CD4-positive, CD25-positive, alpha-beta regulatory T cell (primary cell): ENCODE measurements around the gene OR1N2. TPM values are rescaled to one million over a fixed set of nuclear protein-coding genes. Genes with fewer than 3 reads are reported as not detected.
"Not testable (repeated sequence)": the region's sequence is repeated elsewhere in the genome, so short reads cannot be mapped to it uniquely, and the experiment has no call there.

Experiments
- ATAC-seq, 2 donors: fragments of 150-1000 bp; cut with Tn5 transposase; one replicate each; pipeline ENCODE4 v1.10.0; 2021; ENCODE audit warnings: low read depth in 2 of 2, moderate number of reproducible peaks in 2 of 2, moderate library complexity in 1 of 2
- DNase-seq, 3 donors: peaks; one replicate each; pipeline versions ENCODE4 v3.0.0 to v3.0.0-alpha.2; 2012 to 2022; ENCODE audit warnings: mixed read lengths in 1 of 3
- H3K27ac ChIP-seq: one replicate; pipeline ENCODE4 v1.7.0; 2013; ENCODE audit warnings: mild to moderate bottlenecking, low read length; ENCODE audit not compliant: insufficient read depth, poor library complexity, severe bottlenecking
- H3K27me3 ChIP-seq: one replicate; pipeline ENCODE4 v1.7.0; 2013; ENCODE audit warnings: low read length; ENCODE audit not compliant: control insufficient read depth, insufficient read depth
- H3K36me3 ChIP-seq: one replicate; pipeline ENCODE4 v1.7.0; 2013; ENCODE audit warnings: mild to moderate bottlenecking, low read length, moderate library complexity; ENCODE audit not compliant: control insufficient read depth, insufficient read depth
- H3K4me1 ChIP-seq: 2 replicates; pipeline ENCODE4 v1.7.0; 2013; ENCODE audit warnings: mild to moderate bottlenecking, low read length; ENCODE audit not compliant: insufficient read depth, control insufficient read depth, poor library complexity, severe bottlenecking
- H3K4me3 ChIP-seq: one replicate; pipeline ENCODE4 v1.7.0; 2013; ENCODE audit warnings: low read depth, mild to moderate bottlenecking, low read length, moderate library complexity
- H3K9me3 ChIP-seq, 2 experiments: 1 replicate in 1 of 2; 2 replicates in 1 of 2; pipeline ENCODE4 v1.7.0; 2013; ENCODE audit warnings: low read length in 2 of 2, mild to moderate bottlenecking in 1 of 2, moderate library complexity in 1 of 2; ENCODE audit not compliant: control insufficient read depth in 2 of 2
- H3K27ac Mint-ChIP-seq, 3 donors: one replicate each; pipeline ENCODE4 v1.8.0; 2020 to 2022; ENCODE audit warnings: mild to moderate bottlenecking in 3 of 3, mixed read lengths in 3 of 3, moderate library complexity in 2 of 3
- H3K27me3 Mint-ChIP-seq: one replicate; pipeline ENCODE4 v1.8.0; 2022; ENCODE audit warnings: mild to moderate bottlenecking, mixed read lengths
- H3K36me3 Mint-ChIP-seq: one replicate; pipeline ENCODE4 v1.8.0; 2020; ENCODE audit warnings: mixed read lengths
- H3K4me1 Mint-ChIP-seq, 4 donors: one replicate each; pipeline ENCODE4 v1.8.0; 2020 to 2022; ENCODE audit warnings: mixed read lengths in 4 of 4, mild to moderate bottlenecking in 1 of 4
- H3K4me3 Mint-ChIP-seq, 4 donors: one replicate each; pipeline ENCODE4 v1.8.0; 2020 to 2022; ENCODE audit warnings: mild to moderate bottlenecking in 4 of 4, mixed read lengths in 4 of 4, moderate library complexity in 3 of 4
- H3K9me3 Mint-ChIP-seq, 7 donors: one replicate each; pipeline ENCODE4 v1.8.0; 2020 to 2022; ENCODE audit warnings: mixed read lengths in 7 of 7, mild to moderate bottlenecking in 3 of 7, moderate library complexity in 2 of 7
- polyA plus RNA-seq, 4 donors: library from polyadenylated mRNA; unstranded; fragments of 300-500 nt; fragmentation: Illumina TruSeq; gene quantifications; one replicate each; pipeline ENCODE4 v1.2.3, GENCODE V29; 2021
- total RNA-seq: library from RNA; stranded (reverse); gene quantifications from one replicate; pipeline ENCODE4 v1.2.3, GENCODE V29; 2022

OR1N2 gene
- total and polyA plus RNA-seq, 5 donors from 2014 or later: 0.81 TPM; not detected in 4

DNA sequence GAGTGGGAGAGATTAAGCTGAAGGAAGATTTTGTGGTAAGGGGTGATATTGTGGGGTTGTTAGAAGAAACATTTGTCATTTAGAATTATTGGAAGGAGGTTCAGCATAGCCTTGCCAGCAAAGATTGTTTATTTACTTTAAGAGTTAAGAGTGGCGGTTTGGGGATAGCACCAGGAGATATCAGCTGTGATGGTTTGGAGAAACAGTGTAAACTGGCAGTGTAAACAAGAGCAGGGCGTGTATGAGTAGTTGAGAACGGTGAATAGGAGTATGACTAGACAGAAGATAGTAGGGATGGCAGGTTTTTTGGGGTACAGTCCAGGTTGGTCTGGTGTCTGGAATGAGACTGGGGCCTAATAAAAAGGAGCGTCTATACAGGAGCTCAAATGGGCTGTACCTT is 21.8 kb upstream of the OR1N2 start:
- H3K27ac Mint-ChIP-seq, H3K36me3 Mint-ChIP-seq, H3K36me3 ChIP-seq, DNase-seq, H3K9me3 Mint-ChIP-seq, H3K27ac ChIP-seq, H3K4me1 Mint-ChIP-seq, H3K27me3 Mint-ChIP-seq, H3K9me3 ChIP-seq, H3K27me3 ChIP-seq, ATAC-seq, H3K4me3 Mint-ChIP-seq, H3K4me3 ChIP-seq, H3K4me1 ChIP-seq: not testable (repeated sequence)

DNA sequence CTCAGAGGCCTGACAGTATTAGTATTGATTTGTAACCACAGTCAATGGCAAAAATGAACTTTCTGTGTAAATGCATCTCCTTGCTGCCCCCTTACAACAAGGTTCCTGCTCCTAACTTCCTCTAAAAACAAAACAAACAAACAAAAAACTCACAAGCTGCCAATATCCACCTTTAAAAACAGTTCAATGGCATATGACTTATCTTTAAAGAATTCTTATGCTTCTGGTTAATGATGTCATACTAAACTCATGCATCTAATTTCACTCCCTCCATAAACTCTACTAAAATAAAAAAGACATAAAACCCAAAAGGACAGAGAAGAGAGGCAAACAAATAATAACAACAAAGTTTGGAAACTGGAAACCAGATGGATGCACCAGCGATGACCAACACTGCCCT is 16.8 kb upstream of the OR1N2 start:
- Histone ChIP-seq H3K27me3 (no peaks in the 10 kb centered on the region), H3K4me3 (no peak overlapping the region), H3K36me3 (no peaks in the 10 kb centered on the region), H3K27ac (no peak overlapping the region), H3K4me1 (no peaks in the 10 kb centered on the region), H3K9me3 (no peaks in the 10 kb centered on the region)
- Mint-ChIP-seq H3K4me3 (no peak overlapping the region), H3K36me3 (no peaks in the 10 kb centered on the region), H3K4me1 (no peaks in the 10 kb centered on the region), H3K27me3 (peaks cover 2% of the 10 kb centered on the region), H3K27ac (no peak overlapping the region), H3K9me3 (peaks cover 0 to 5% (median 0%) of the 10 kb centered on the region in 7 donors)
- DNase-seq: no peak
- ATAC-seq: no peak

DNA sequence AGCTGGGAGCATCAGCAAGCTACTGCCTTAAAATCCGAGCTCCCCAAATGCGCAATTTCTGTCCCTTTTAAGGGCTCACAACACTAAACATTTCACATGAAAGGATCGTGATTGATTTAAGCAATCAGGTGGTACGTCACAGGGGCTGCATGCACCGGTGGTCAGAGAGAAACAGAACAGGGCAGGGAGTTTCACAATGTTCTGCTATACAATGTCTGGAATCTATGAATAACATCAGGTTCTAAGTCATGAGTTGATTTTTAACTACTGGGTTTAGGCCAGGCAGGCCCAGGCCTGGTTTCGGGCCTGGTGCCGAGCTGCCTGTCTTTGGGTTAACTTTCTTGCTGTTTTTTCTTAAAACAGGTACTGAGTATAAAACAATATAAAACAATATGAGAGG is 15.8 kb upstream of the OR1N2 start:
- H3K4me3 Mint-ChIP-seq, H3K4me3 ChIP-seq, H3K27ac Mint-ChIP-seq, H3K27me3 Mint-ChIP-seq, DNase-seq, H3K9me3 ChIP-seq, H3K4me1 Mint-ChIP-seq, H3K27ac ChIP-seq, H3K36me3 Mint-ChIP-seq, H3K36me3 ChIP-seq, H3K27me3 ChIP-seq, H3K4me1 ChIP-seq, ATAC-seq, H3K9me3 Mint-ChIP-seq: not testable (repeated sequence)

DNA sequence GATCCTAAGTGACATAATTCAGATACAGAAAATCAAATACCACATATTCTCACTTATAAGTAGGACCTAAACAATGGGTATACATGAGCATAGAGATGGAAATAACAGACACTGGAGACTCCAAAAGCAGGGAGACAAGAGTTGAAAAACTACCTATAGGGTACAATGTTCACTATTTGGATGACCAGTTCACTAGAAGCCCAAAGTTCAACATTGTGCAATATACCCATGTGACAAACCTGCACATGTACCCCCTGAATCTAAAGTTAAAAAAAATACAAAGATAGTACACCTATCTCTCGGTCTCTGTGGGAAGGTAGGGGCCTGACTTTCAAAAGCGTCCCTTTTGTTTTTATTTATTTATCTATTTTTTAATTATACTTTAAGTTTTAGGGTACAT is 14.2 kb upstream of the OR1N2 start:
- Mint-ChIP-seq H3K27ac (no peak overlapping the region), H3K4me1 (no peaks in the 10 kb centered on the region), H3K27me3 (peaks cover 8% of the 10 kb centered on the region), H3K4me3 (no peak overlapping the region), H3K36me3 (no peaks in the 10 kb centered on the region), H3K9me3 (peaks cover 0 to 6% (median 0%) of the 10 kb centered on the region in 7 donors)
- Histone ChIP-seq H3K27ac (no peak overlapping the region), H3K4me1 (no peaks in the 10 kb centered on the region), H3K4me3 (no peak overlapping the region), H3K27me3 (no peaks in the 10 kb centered on the region), H3K9me3 (no peaks in the 10 kb centered on the region), H3K36me3 (no peaks in the 10 kb centered on the region)
- DNase-seq (no peak), ATAC-seq (no peak)

DNA sequence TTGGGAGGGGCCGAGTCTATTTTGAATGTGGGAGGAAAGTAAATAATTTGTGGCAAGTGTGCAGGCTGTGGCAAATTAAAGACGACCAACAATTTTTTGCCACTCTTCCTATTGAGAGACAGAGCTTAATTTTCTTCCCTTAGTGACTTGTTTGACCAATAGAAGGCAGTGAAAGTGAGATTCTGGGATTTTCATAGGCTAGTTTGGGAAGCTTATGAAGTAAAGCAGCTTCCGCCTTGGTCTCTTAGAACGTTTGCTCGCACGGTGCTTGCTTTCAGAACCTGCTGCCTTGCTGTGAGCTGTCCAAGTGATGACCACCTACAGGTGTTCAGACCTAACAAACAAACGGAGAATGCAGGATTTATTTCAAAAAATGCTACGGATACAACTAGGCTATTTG is 6.7 kb upstream of the OR1N2 start:
- Mint-ChIP-seq H3K4me3 (no peak overlapping the region), H3K27ac (no peak overlapping the region), H3K4me1 (no peaks in the 10 kb centered on the region), H3K27me3 (peaks cover 13% of the 10 kb centered on the region), H3K9me3 (peaks cover 0 to 4% (median 0%) of the 10 kb centered on the region in 7 donors), H3K36me3 (no peaks in the 10 kb centered on the region)
- Histone ChIP-seq H3K9me3 (no peaks in the 10 kb centered on the region), H3K27me3 (peaks cover 6% of the 10 kb centered on the region), H3K36me3 (no peaks in the 10 kb centered on the region), H3K27ac (no peak overlapping the region), H3K4me1 (no peaks in the 10 kb centered on the region), H3K4me3 (no peak overlapping the region)
- DNase-seq: no peak
- ATAC-seq: no peak

DNA sequence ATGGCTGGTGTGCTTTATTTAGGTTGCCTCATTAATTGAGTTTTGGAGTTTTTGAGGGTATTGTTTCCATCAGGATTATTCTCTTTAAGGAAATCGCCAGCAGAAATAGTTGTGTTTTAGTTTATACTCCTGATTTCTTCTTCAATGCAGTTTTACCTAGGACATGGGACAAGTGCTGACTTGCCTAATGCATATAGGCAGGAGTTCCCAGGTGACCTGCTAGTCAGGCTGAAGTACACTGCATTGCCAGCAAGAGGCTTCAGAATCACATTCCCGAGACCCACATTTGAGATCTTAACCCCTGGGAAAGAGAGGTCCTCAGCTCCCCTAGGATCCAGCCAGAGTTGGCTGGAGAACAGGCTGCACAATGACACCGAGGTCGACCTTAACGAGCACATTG is 1.5 kb upstream of the OR1N2 start:
- H3K4me1 Mint-ChIP-seq: no peaks in the 10 kb centered on the region
- H3K9me3 Mint-ChIP-seq: peaks cover 0 to 4% (median 1%) of the 10 kb centered on the region in 7 donors
- Histone ChIP-seq H3K27ac (no peak overlapping the region), H3K9me3 (no peaks in the 10 kb centered on the region), H3K27me3 (peaks cover 8% of the 10 kb centered on the region), H3K4me1 (no peaks in the 10 kb centered on the region), H3K4me3 (no peak overlapping the region), H3K36me3 (no peaks in the 10 kb centered on the region)
- no peak overlapping the region for H3K4me3 Mint-ChIP-seq
- H3K27me3 Mint-ChIP-seq: peaks cover 20% of the 10 kb centered on the region
- H3K36me3 Mint-ChIP-seq: no peaks in the 10 kb centered on the region
- H3K27ac Mint-ChIP-seq: no peak overlapping the region
- no peak for ATAC-seq
- no peak for DNase-seq

- no peaks in the 10 kb centered on the region for H3K36me3 Mint-ChIP-seq
- H3K4me1 ChIP-seq: no peaks in the 10 kb centered on the region
- peaks cover 9% of the 10 kb centered on the region for H3K27me3 Mint-ChIP-seq
- no peaks in the 10 kb centered on the region for H3K36me3 ChIP-seq
- no peak overlapping the region for H3K27ac Mint-ChIP-seq
- H3K4me3 Mint-ChIP-seq: no peak overlapping the region
- ATAC-seq (no peak), DNase-seq (no peak)
- no peak overlapping the region for H3K4me3 ChIP-seq
- H3K4me1 Mint-ChIP-seq: no peaks in the 10 kb centered on the region
- H3K27ac ChIP-seq: no peak overlapping the region
- peaks cover 0 to 21% (median 4%) of the 10 kb centered on the region in 7 donors for H3K9me3 Mint-ChIP-seq
- H3K27me3 ChIP-seq: peaks cover 4% of the 10 kb centered on the region
- H3K9me3 ChIP-seq: no peaks in the 10 kb centered on the region
Observed at GRCh38 chr9:122561446-122561845, 8.5 kb downstream of the OR1N2 start.

DNA sequence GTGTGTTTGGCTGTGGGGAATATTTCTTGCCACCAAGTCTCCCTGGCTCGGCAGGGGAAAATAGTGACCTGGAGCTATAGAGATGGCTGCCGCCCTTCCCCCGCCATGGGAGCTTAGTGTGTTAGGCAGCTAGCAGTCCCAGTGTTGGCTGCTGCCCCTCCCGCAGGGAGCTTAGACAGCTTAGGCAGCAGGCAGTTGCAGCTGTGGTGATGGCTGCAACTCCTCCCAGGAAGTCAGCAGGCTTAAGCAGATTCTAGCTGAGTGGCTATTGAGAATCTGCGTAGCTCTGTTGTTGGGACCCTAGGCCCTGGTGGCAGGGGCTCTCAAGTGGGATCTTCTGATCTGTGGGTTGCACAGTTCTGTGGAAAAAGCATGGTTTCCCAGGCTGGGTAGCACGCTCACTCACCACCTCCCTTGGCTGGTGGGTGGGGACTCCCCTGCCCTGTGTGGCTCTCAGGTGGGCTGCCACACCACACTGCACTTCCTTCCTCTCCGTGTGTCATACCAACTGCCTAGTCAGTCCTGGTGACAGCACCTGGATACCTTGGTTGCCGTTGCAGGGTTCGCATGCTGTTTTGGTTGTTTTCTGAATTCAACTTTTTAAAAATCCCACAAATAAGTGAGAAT is 9.3 kb downstream of the OR1N2 start:
- no peak for ATAC-seq
- Mint-ChIP-seq H3K4me3 (no peak overlapping the region), H3K9me3 (peaks cover 0 to 21% (median 4%) of the 10 kb centered on the region in 7 donors), H3K36me3 (no peaks in the 10 kb centered on the region), H3K27me3 (peaks cover 5% of the 10 kb centered on the region), H3K27ac (no peak overlapping the region), H3K4me1 (no peaks in the 10 kb centered on the region)
- Histone ChIP-seq H3K27me3 (peaks cover 4% of the 10 kb centered on the region), H3K9me3 (no peaks in the 10 kb centered on the region), H3K27ac (no peak overlapping the region), H3K36me3 (no peaks in the 10 kb centered on the region), H3K4me1 (no peaks in the 10 kb centered on the region), H3K4me3 (no peak overlapping the region)
- no peak for DNase-seq
